K562 (cell line): ENCODE measurements around the gene GAL3ST1. TPM values are rescaled to one million over a fixed set of nuclear protein-coding genes. Genes with fewer than 3 reads are reported as not detected.

Source experiments
- ETV1 ChIP-seq: fragments of 450-650 bp; conservative IDR thresholded peaks from 2 replicates; pipeline ENCODE4 v1.6.1; 2016; ENCODE audit warnings: missing genetic modification characterization, control low read depth, low read depth, missing compliant biosample characterization
- SRSF7 ChIP-seq: fragments of 200-400 bp; formaldehyde crosslinking; optimal IDR thresholded peaks from 2 replicates; pipeline ENCODE3; 2017; ENCODE audit warnings: mild to moderate bottlenecking, low read depth, low read length
- ZFP36 ChIP-seq: fragments of 150-350 bp; IDR thresholded peaks from 2 replicates; pipeline ENCODE4 v1.6.1; 2018; ENCODE audit warnings: low read length, low read depth; ENCODE audit not compliant: partially characterized antibody
- ZNF780A ChIP-seq: fragments of 250-450 bp; sonication (Bioruptor Pico); IDR thresholded peaks from 2 replicates; pipeline ENCODE4 v1.5.0; 2021; ENCODE audit warnings: mild to moderate bottlenecking
- polyA plus RNA-seq, 8 experiments: library from polyadenylated mRNA; depleted of rRNA in 4 of 8; stranded (reverse) in 5 of 8; unstranded in 3 of 8; fragments of >200 nt; fragmentation: Nextera tagmentation in 2 of 8; fragmentation: Illumina TruSeq in 1 of 8; extraction: Ambion mirVana in 2 of 8; extraction: Trizol in 1 of 8; gene quantifications; 2 replicates each; pipeline versions ENCODE4 v1.2.1 to v1.2.3, GENCODE V29; 2011 to 2014; ENCODE audit warnings: inconsistent platforms in 1 of 8, missing spikeins in 1 of 8
- total RNA-seq, 7 experiments: library from RNA; depleted of rRNA in 6 of 7; stranded (reverse); fragments of >200 nt in 6 of 7; fragmentation: Illumina TruSeq in 2 of 7; extraction: Trizol in 2 of 7; gene quantifications; 2 replicates each; pipeline versions ENCODE4 v1.2.1 to v1.2.3, GENCODE V29; 2011 to 2021; ENCODE audit warnings: low replicate concordance in 1 of 7
- TF ChIP-seq, protein P1 (sequence below), 2 experiments: fragments of 450-650 bp; IDR thresholded peaks; 2 replicates each; pipeline ENCODE4 v1.6.1; 2018; ENCODE audit warnings: mild to moderate bottlenecking in 2 of 2, low read depth in 1 of 2; ENCODE audit not compliant: partially characterized antibody in 2 of 2
- TF ChIP-seq, protein P2 (sequence below): fragments of 200-800 bp; sonication (Bioruptor generic); IDR thresholded peaks from 2 replicates; pipeline ENCODE4 v1.6.1; 2017; ENCODE audit warnings: missing genetic modification characterization, missing compliant biosample characterization

Gene GAL3ST1
- total and polyA plus RNA-seq, 9 of the 15 experiments (the other 6 are each of a cell fraction or from before 2014, with no cell fraction given) = 0.03 to 1.9 (median 0.33) TPM; not detected in 1

DNA sequence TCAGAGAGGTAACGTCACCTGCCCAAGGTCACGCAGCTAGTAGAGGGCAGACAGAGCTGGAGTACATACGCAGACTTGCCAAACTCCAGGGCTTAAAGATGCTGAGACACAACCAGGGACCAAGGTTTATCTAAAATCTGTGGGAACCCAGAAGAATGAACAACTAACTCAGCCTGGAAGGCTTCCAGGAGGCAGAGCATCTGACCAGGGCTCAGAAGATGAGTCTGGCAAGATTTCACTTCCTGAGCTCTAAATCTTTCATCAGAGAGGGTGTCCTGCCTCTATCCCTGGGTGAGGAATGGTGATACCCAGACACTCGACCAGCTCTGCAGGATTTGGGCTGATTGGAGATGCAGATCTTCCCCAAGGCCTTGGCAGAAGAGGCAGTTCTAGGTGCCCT, 9.1 kb downstream of the GAL3ST1 start (continued):
- TF ChIP-seq, protein P1, sequence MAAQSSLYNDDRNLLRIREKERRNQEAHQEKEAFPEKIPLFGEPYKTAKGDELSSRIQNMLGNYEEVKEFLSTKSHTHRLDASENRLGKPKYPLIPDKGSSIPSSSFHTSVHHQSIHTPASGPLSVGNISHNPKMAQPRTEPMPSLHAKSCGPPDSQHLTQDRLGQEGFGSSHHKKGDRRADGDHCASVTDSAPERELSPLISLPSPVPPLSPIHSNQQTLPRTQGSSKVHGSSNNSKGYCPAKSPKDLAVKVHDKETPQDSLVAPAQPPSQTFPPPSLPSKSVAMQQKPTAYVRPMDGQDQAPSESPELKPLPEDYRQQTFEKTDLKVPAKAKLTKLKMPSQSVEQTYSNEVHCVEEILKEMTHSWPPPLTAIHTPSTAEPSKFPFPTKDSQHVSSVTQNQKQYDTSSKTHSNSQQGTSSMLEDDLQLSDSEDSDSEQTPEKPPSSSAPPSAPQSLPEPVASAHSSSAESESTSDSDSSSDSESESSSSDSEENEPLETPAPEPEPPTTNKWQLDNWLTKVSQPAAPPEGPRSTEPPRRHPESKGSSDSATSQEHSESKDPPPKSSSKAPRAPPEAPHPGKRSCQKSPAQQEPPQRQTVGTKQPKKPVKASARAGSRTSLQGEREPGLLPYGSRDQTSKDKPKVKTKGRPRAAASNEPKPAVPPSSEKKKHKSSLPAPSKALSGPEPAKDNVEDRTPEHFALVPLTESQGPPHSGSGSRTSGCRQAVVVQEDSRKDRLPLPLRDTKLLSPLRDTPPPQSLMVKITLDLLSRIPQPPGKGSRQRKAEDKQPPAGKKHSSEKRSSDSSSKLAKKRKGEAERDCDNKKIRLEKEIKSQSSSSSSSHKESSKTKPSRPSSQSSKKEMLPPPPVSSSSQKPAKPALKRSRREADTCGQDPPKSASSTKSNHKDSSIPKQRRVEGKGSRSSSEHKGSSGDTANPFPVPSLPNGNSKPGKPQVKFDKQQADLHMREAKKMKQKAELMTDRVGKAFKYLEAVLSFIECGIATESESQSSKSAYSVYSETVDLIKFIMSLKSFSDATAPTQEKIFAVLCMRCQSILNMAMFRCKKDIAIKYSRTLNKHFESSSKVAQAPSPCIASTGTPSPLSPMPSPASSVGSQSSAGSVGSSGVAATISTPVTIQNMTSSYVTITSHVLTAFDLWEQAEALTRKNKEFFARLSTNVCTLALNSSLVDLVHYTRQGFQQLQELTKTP (IDR thresholded peaks at IDR 0.05; ENCODE audit: low read depth in 1 of 2, partially characterized antibody in 2 of 2) = no peak
- TF ChIP-seq, protein P2, sequence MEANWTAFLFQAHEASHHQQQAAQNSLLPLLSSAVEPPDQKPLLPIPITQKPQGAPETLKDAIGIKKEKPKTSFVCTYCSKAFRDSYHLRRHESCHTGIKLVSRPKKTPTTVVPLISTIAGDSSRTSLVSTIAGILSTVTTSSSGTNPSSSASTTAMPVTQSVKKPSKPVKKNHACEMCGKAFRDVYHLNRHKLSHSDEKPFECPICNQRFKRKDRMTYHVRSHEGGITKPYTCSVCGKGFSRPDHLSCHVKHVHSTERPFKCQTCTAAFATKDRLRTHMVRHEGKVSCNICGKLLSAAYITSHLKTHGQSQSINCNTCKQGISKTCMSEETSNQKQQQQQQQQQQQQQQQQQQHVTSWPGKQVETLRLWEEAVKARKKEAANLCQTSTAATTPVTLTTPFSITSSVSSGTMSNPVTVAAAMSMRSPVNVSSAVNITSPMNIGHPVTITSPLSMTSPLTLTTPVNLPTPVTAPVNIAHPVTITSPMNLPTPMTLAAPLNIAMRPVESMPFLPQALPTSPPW (CRISPR knock-in tag) = no peak
- TF ChIP-seq SRSF7 (no peak), ZFP36 (peak; percentile 37), ETV1 (tag) (no peak), ZNF780A (CRISPR knock-in tag) (no peak)
- TF ChIP-seq, all 486 proteins: peak for 3
